HG03439 (cell line): ENCODE measurements around the gene CACFD1.

Source experiments
- ATAC-seq: cut with Tn5 transposase; IDR thresholded peaks from one replicate; pipeline ENCODE4 v1.9.1; 2021; ENCODE audit warnings: mild to moderate bottlenecking, moderate library complexity; ENCODE audit not compliant: unreplicated experiment

CACFD1 gene

GRCh38 chr9:133463864-133464615 lies 4.3 kb downstream of the CACFD1 start:
- no peak for ATAC-seq

GRCh38 chr9:133464638-133465037 lies 4.9 kb downstream of the CACFD1 start:
- no peak for ATAC-seq

DNA sequence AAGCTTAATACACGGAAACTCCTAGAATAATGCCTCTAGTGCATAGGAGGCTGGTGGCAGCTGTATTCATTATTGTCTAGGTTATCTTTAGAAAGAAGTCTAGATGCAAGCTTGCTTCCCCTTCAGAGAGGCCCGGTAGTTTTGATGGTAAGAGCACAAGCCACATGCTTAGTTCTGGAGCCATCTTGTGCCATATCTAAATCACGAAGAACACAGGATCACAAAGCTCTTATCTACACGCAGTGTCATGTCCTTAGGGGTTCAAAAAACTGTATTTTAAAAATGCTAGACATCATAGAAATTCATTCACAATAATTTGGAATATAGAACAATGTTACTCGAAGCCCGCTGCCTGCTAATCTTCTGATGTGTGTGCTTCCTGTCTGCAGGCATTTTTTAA lies 6.2 kb downstream of the CACFD1 start:
- ATAC-seq = no peak

GRCh38 chr9:133467101-133467500 lies 7.3 kb downstream of the CACFD1 start:
- no peak for ATAC-seq

GRCh38 chr9:133468374-133468773 lies 8.6 kb downstream of the CACFD1 start:
- ATAC-seq = no peak

DNA sequence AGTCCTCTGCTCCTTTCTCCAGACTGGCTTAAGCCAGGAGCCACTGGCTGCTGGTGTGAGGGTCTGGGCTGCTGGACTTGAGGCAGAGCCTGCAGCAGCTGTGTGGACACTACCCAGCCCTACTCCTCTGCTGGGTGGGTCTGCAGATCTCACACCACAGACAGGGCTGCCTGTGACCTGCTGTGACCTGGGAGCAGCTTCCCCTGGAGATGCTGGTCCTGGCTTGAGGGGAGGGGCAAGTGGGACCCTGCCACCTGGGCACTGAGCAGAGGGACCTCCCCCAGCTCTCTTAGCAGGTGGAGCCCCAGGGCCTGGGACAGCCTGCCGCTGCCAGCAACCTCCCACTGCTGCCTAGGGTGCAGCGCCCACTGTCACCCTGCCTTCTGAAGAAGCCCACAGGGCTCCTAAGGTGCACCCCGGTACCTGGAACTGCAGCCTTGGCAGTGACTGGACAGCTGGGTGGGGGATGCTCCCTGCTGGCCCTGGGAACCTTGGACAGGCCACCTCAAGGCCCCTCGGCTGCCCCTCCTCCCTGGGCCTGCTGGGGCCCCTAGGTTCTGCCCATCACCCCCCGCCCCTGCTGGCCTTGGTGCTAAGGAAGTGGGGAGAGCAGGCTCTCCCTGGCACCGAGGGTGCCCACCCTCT lies 9.1 kb downstream of the CACFD1 start:
- ATAC-seq = no peak

- ATAC-seq = no peak
Observed at GRCh38 chr9:133470427-133470924, 10.7 kb downstream of the CACFD1 start.

GRCh38 chr9:133470988-133471387 lies 11.2 kb downstream of the CACFD1 start:
- no peak for ATAC-seq

- ATAC-seq = no peak
Observed at GRCh38 chr9:133471551-133472276, 11.9 kb downstream of the CACFD1 start.

DNA sequence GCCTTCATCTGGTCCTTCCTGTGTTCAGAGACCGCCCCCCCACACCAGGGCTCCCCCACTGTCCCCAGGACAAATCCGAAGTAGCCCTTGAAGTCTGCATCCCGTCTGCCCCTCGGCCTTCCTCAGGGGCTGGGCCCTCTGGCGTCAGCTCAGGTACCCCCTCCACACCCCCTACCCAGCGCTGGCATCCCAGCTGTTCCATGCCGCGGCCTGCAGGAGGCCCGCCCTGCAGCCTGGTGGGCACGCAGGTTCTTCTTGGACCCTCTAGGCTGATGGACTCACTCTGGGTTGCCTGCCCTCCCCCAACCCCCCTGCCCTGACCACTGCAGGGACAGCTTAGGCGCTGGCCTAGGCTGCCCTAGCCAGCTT lies 12.5 kb downstream of the CACFD1 start:
- ATAC-seq = no peak

DNA sequence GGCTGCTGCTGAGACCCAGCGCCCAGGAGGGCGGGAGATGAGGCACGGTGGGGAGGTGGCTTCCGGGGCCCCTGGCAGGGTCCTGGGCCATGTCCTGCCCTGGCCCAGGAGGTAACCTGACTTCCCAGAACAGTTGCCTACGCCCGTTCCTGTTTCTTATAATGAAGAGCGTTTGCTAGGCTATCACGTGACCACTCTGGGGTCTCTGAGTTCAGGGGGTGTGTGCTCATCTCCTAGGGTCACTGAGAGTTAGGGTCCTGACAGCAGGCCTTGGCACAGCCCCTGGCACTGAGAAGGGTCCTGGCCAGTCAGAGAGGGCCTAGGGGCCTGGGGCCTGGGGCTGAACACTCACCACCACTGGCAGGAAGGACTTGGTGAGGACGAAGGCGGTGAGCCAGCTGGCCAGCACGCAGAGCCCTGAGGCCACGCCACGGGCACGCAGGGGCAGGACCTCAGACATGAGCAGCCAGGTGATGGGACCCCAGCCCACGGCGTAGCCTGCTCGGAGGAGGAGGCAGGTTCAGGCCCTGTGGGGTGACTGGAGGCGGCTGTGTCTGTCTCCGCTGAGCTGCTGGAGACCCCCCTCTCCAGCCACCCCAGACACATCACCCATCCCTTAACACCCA lies 13.1 kb downstream of the CACFD1 start:
- ATAC-seq = no peak

- ATAC-seq = no peak
Observed at GRCh38 chr9:133473743-133474142, 14.0 kb downstream of the CACFD1 start.

DNA sequence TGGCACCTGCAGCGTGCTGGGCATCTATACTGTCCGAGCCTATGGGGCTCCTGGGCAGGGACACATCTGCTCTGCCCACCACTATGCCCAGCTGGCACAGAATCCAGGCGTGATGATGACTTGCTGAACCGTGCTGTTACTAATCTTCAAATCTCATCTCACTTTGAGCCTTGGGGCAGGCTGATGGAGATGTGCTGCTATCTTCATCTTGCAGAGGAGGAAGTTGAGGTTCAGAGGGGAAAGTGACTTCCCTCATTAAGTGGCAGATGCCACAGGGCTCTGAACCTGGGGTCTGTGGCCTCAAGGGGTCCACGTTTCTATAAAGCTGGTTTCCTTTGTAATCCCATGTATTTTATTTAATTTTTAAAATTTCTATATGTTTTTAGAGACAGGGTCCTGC lies 14.4 kb downstream of the CACFD1 start:
- ATAC-seq = no peak

GRCh38 chr9:133474853-133475252 lies 15.1 kb downstream of the CACFD1 start:
- ATAC-seq = no peak

DNA sequence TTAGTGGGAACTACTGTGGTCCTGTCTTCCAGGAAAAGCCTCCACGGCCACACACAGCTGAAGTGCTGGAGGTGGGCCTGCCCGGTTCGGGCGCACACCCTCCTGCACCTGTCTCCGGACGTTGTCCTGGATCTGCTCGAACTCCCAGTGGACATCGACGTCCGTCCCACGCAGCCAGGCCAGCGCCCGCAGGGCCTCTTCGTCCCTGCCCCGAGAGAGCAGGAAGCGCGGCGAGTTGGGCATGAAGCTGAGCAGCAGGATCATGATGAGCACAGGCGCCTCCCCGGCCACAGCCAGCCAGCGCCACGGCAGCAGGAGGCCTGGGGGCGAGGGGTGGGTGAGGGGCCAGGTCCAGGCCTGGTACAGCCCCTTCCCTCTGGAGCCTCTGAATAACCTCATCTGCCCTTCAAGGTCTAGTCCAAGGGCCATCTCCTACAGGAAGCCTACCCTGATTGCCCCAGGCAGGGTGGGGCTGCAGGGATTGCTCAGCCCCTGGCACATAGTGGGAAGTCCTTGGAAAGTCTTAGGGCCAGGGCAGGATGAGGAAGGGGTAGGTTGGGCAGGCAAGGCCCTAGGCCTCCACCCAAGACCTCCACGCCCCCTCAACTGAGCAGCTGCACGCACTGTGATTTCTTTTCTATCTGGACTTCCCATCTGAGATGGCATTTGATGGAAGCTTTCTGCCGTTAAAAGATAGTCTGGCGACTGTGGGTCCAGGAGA lies 15.7 kb downstream of the CACFD1 start:
- ATAC-seq = no peak

DNA sequence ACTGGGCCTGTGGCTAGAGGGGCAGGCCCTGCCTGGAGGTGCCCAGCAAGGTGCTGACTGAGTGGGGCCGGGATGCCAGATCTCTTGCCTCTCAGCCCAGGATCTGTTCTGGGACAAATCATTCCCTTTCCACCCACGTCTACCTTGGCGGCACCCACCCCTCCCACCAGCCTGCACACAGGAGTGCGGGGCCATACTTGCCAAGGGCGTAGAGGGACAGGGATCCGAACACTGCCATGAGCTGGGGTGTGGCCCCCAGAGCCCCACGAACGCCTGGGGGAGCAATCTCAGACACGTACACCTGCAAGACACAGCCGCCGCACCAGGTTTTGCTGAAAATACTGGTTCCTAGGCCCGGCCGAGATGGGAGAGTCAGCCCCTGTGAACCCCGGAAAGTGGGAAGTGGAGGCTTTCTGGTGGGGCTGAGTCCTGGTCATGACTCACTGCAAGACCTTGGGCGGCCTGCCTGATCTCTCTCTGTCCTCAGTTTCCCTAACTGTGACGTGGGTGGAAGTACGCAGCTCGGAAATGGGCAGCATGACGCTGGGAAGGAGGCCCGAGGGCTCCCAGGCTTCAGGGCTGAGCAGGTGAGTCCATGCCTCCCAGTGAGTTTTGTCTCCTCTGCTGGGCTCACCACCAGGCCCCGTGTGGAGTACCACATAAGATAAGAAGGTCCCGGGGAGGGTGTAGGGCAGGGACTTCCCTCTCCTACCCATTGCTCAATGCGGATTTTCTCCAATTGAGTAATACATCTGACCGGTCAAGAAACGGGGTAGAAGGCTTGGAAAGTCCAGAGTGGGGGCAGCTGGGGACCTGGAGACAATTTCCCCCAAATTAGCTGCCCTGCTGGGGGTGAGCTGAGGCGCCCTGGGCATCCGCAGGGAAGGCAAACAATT lies 16.5 kb downstream of the CACFD1 start:
- no peak for ATAC-seq

DNA sequence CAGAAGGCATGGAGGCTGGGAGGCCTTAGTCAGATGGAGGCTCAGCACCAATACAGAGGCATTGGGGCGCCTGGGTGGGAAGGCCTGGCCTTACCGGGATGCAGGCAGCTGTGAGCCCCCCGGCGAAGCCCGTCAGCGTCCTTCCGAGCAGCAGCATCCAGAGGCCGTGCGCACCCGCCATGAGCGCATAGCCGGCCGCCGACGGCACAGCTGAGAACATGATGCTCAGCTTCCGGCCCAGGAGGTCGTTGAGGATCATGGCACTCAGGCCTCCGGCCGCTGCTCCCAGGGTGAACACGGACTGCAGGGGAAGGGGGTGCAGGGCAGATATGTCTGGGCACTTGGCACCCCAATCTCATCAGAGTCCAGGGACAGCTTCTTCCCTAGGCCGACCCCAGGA lies 17.2 kb downstream of the CACFD1 start:
- no peak for ATAC-seq

- no peak for ATAC-seq
Observed at GRCh38 chr9:133477461-133477860, 17.7 kb downstream of the CACFD1 start.

- ATAC-seq = peak; percentile 45
Observed at GRCh38 chr9:133477992-133478850, 18.4 kb downstream of the CACFD1 start.
